ENCODE data around the gene SSC5D. TPM values are rescaled to one million over a fixed set of nuclear protein-coding genes. Genes with fewer than 3 reads are reported as not detected.

SSC5D gene
- polyA plus RNA-seq, 1 of the 3 experiments (the other 2 are of a cell fraction): 4.9 TPM

DNA sequence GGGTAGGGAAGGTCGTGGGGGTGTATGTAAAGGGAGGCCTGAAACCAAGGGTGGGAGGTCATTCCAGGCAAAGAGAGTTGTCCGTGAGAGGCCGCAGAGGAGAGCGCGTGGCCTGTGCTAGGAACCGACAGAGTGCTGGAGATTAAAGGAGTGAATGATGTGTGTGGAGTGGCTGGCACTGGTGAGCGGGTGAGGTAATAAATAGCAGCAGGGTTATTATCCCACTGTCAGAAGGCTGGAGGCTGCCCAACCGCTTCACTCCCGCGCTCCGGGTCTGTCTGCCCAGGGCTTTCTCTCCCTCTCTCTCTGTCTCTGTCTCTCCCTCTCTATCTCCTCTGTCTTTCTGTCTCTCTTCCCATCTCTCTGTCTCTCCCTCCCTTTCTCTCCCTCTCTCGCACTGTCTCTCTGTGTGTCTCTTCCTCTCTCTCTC lies 75.0 kb downstream of the SSC5D start (continued):
- TF ChIP-seq, protein P1, sequence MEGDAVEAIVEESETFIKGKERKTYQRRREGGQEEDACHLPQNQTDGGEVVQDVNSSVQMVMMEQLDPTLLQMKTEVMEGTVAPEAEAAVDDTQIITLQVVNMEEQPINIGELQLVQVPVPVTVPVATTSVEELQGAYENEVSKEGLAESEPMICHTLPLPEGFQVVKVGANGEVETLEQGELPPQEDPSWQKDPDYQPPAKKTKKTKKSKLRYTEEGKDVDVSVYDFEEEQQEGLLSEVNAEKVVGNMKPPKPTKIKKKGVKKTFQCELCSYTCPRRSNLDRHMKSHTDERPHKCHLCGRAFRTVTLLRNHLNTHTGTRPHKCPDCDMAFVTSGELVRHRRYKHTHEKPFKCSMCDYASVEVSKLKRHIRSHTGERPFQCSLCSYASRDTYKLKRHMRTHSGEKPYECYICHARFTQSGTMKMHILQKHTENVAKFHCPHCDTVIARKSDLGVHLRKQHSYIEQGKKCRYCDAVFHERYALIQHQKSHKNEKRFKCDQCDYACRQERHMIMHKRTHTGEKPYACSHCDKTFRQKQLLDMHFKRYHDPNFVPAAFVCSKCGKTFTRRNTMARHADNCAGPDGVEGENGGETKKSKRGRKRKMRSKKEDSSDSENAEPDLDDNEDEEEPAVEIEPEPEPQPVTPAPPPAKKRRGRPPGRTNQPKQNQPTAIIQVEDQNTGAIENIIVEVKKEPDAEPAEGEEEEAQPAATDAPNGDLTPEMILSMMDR (IDR thresholded peaks at IDR 0.05): no peak
- TF ChIP-seq NRF1 (IDR thresholded peaks at IDR 0.05; ENCODE audit: low read depth, low read length) (no peak), FOXM1 (IDR thresholded peaks at IDR 0.05; ENCODE audit: low read depth) (no peak), TAF1 (IDR thresholded peaks at IDR 0.05; ENCODE audit: borderline replicate concordance, low read depth, low read length) (no peak), TCF12 (IDR thresholded peaks at IDR 0.05) (no peak), RXRA (IDR thresholded peaks at IDR 0.05; ENCODE audit: borderline replicate concordance, low read depth) (no peak), GABPA (IDR thresholded peaks at IDR 0.05; ENCODE audit: low read depth) (no peak), FOXJ3 (CRISPR knock-in tag; IDR thresholded peaks at IDR 0.05) (no peak)
- TF ChIP-seq, protein P2, sequence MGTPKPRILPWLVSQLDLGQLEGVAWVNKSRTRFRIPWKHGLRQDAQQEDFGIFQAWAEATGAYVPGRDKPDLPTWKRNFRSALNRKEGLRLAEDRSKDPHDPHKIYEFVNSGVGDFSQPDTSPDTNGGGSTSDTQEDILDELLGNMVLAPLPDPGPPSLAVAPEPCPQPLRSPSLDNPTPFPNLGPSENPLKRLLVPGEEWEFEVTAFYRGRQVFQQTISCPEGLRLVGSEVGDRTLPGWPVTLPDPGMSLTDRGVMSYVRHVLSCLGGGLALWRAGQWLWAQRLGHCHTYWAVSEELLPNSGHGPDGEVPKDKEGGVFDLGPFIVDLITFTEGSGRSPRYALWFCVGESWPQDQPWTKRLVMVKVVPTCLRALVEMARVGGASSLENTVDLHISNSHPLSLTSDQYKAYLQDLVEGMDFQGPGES (IDR thresholded peaks at IDR 0.05; ENCODE audit: low read depth, low read length): no peak
- TF ChIP-seq, protein P3, sequence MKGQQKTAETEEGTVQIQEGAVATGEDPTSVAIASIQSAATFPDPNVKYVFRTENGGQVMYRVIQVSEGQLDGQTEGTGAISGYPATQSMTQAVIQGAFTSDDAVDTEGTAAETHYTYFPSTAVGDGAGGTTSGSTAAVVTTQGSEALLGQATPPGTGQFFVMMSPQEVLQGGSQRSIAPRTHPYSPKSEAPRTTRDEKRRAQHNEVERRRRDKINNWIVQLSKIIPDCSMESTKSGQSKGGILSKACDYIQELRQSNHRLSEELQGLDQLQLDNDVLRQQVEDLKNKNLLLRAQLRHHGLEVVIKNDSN (IDR thresholded peaks at IDR 0.05; ENCODE audit: borderline replicate concordance, low read depth): no peak
- TF ChIP-seq, protein P4, sequence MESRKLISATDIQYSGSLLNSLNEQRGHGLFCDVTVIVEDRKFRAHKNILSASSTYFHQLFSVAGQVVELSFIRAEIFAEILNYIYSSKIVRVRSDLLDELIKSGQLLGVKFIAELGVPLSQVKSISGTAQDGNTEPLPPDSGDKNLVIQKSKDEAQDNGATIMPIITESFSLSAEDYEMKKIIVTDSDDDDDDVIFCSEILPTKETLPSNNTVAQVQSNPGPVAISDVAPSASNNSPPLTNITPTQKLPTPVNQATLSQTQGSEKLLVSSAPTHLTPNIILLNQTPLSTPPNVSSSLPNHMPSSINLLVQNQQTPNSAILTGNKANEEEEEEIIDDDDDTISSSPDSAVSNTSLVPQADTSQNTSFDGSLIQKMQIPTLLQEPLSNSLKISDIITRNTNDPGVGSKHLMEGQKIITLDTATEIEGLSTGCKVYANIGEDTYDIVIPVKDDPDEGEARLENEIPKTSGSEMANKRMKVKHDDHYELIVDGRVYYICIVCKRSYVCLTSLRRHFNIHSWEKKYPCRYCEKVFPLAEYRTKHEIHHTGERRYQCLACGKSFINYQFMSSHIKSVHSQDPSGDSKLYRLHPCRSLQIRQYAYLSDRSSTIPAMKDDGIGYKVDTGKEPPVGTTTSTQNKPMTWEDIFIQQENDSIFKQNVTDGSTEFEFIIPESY (IDR thresholded peaks at IDR 0.05; ENCODE audit: borderline replicate concordance, low read depth): no peak

DNA sequence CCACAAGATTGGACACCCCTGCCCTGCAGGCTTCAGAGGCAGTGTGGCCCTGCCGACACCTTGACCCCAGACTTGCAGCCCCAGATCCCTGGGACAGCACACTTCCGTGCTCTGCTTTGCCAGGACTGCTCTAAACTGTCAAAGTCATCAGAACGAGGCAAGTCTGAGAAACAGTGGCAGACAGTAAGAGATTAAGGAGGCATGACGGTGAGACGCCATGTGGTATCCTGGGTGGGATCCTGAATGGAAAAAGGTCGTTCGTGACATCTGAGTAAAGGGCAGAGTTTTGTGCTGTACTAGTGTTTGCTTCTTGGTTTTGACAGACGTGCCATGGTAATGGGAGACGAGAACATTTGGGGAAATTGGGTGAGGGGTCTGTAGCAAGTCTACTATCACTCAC lies 78.6 kb downstream of the SSC5D start:
- Histone ChIP-seq H3K4me3 (ENCODE audit: low read depth in 2 of 2, low read length in 1 of 2) (no peak overlapping the region), H2AFZ (ENCODE audit: low read depth) (no peak overlapping the region), H3K4me2 (no peak overlapping the region), H4K20me1 (ENCODE audit: insufficient read depth) (no peaks in the 10 kb centered on the region), H3K9me3 (no peaks in the 10 kb centered on the region), H3K36me3 (replicated peaks in 1 of 2; ENCODE audit: control insufficient read depth in 1 of 2, insufficient read depth in 2 of 2, low read length in 1 of 2) (no peaks in the 10 kb centered on the region), H3F3A (replicated peaks; ENCODE audit: insufficient read depth) (no peaks in the 10 kb centered on the region), H3K9me2 (no peaks in the 10 kb centered on the region), H3K27ac (ENCODE audit: low read depth in 2 of 2, low read length in 1 of 2) (no peak overlapping the region), H3K9ac (no peak overlapping the region), H3K79me2 (ENCODE audit: insufficient read depth) (no peaks in the 10 kb centered on the region), H3K4me1 (ENCODE audit: control insufficient read depth in 1 of 2, insufficient read depth in 2 of 2, low read depth in 1 of 2, low read length in 1 of 2) (no peaks in the 10 kb centered on the region), H3K27me3 (ENCODE audit: insufficient read depth) (no peaks in the 10 kb centered on the region)
- DNase-seq: no peak
- POLR2A ChIA-PET: no interaction called here
- 36% methylated on average over 9 of the region's 9 CpGs for WGBS (ENCODE audit: low lambda C conversion rate)
- CTCF ChIA-PET: interaction anchor here (1.2 kb wide), 1 partner anchor 14 kb away, joined by 3 read pairs; the partner anchor contains the start of gene ZNF579
- TF ChIP-seq, protein P5, sequence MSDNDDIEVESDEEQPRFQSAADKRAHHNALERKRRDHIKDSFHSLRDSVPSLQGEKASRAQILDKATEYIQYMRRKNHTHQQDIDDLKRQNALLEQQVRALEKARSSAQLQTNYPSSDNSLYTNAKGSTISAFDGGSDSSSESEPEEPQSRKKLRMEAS (IDR thresholded peaks at IDR 0.05; ENCODE audit: low read depth): no peak
- TF ChIP-seq JUND (IDR thresholded peaks at IDR 0.05) (no peak), MXI1 (IDR thresholded peaks at IDR 0.05; ENCODE audit: low read depth, low read length) (no peak), TEAD4 (IDR thresholded peaks at IDR 0.05; ENCODE audit: borderline replicate concordance, insufficient read depth) (no peak), FOXJ3 (CRISPR knock-in tag; IDR thresholded peaks at IDR 0.05) (no peak), SMC3 (IDR thresholded peaks at IDR 0.05; ENCODE audit: low read depth, low read length) (no peak), FOSL2 (IDR thresholded peaks at IDR 0.05; ENCODE audit: borderline replicate concordance, low read depth) (no peak), YY1 (IDR thresholded peaks at IDR 0.05; ENCODE audit: low read depth) (no peak), TAF1 (IDR thresholded peaks at IDR 0.05; ENCODE audit: borderline replicate concordance, low read depth, low read length) (no peak), NFIC (IDR thresholded peaks at IDR 0.05; ENCODE audit: borderline replicate concordance) (no peak), RAD21 (IDR thresholded peaks at IDR 0.05; ENCODE audit: low read length) (no peak)
- TF ChIP-seq, protein P2 (IDR thresholded peaks at IDR 0.05; ENCODE audit: low read depth, low read length): no peak
- TF ChIP-seq, protein P6, sequence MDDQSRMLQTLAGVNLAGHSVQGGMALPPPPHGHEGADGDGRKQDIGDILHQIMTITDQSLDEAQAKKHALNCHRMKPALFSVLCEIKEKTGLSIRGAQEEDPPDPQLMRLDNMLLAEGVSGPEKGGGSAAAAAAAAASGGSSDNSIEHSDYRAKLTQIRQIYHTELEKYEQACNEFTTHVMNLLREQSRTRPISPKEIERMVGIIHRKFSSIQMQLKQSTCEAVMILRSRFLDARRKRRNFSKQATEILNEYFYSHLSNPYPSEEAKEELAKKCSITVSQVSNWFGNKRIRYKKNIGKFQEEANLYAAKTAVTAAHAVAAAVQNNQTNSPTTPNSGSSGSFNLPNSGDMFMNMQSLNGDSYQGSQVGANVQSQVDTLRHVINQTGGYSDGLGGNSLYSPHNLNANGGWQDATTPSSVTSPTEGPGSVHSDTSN (IDR thresholded peaks at IDR 0.05): no peak
- TF ChIP-seq, protein P7, sequence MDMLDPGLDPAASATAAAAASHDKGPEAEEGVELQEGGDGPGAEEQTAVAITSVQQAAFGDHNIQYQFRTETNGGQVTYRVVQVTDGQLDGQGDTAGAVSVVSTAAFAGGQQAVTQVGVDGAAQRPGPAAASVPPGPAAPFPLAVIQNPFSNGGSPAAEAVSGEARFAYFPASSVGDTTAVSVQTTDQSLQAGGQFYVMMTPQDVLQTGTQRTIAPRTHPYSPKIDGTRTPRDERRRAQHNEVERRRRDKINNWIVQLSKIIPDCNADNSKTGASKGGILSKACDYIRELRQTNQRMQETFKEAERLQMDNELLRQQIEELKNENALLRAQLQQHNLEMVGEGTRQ (IDR thresholded peaks at IDR 0.05; ENCODE audit: borderline replicate concordance, low read depth, low read length): no peak
